22Rv1 (cell line): ENCODE measurements around the gene SUN3.

Experiments used
- ZFX ChIP-seq: fragments of 450-650 bp; IDR thresholded peaks from 2 replicates; pipeline ENCODE4 v1.6.1; 2017; ENCODE audit warnings: antibody characterized with exemption, borderline replicate concordance
- TF ChIP-seq, protein P1 (sequence below): fragments of 450-650 bp; IDR thresholded peaks from 2 replicates; pipeline ENCODE4 v1.5.1; 2017; ENCODE audit warnings: mild to moderate bottlenecking

DNA sequence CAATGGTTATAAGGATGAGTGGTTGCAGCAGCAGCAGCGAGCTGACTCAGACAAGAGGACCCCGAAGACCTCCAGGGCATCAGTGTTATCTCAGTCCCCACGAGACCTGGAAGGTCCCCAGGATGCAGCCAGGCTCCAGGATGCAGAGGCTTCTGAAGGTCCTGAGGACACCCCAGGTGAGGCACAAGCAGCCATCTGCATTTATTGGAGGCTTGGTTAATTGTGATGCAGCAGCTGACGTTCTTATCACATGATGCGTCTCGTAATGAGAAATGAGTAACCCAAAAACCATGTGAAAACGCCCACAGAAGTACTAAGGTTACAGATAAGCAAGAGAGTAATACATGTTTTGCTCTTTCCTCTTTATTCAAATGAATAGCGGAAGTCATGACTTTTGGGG, 23.8 kb upstream of the SUN3 start:
- TF ChIP-seq, protein P1, sequence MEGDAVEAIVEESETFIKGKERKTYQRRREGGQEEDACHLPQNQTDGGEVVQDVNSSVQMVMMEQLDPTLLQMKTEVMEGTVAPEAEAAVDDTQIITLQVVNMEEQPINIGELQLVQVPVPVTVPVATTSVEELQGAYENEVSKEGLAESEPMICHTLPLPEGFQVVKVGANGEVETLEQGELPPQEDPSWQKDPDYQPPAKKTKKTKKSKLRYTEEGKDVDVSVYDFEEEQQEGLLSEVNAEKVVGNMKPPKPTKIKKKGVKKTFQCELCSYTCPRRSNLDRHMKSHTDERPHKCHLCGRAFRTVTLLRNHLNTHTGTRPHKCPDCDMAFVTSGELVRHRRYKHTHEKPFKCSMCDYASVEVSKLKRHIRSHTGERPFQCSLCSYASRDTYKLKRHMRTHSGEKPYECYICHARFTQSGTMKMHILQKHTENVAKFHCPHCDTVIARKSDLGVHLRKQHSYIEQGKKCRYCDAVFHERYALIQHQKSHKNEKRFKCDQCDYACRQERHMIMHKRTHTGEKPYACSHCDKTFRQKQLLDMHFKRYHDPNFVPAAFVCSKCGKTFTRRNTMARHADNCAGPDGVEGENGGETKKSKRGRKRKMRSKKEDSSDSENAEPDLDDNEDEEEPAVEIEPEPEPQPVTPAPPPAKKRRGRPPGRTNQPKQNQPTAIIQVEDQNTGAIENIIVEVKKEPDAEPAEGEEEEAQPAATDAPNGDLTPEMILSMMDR, result no peak
- no peak for TF ChIP-seq ZFX
